ENCODE measurements around the gene PGM2.

- TF ChIP-seq SIN3A (IDR thresholded peaks at IDR 0.05; ENCODE audit: low read depth, low read length) (no peak), TCF3 (IDR thresholded peaks at IDR 0.05; ENCODE audit: borderline replicate concordance, insufficient read depth, low read depth, low read length) (no peak), CTCF (IDR thresholded peaks at IDR 0.05 in 2 of 3, conservative IDR thresholded peaks at IDR 0.05 in 1 of 3; ENCODE audit: control insufficient read depth in 2 of 3, extremely low read depth in 1 of 3, insufficient read depth in 1 of 3, low read depth in 3 of 3, low read length in 3 of 3) (no peak), NFIC (IDR thresholded peaks at IDR 0.05; ENCODE audit: low read depth, low read length) (no peak), CHD2 (IDR thresholded peaks at IDR 0.05; ENCODE audit: borderline replicate concordance, low read depth, low read length) (no peak), DPF2 (IDR thresholded peaks at IDR 0.05) (no peak), KDM1A (IDR thresholded peaks at IDR 0.05; ENCODE audit: borderline replicate concordance) (no peak), CREM (IDR thresholded peaks at IDR 0.05; ENCODE audit: low read depth) (no peak), SUZ12 (IDR thresholded peaks at IDR 0.05; ENCODE audit: unreplicated experiment) (no peak), CEBPB (IDR thresholded peaks at IDR 0.05; ENCODE audit: borderline replicate concordance in 1 of 2, low read depth in 2 of 2, low read length in 2 of 2) (no peak), HDAC2 (IDR thresholded peaks at IDR 0.05) (no peak)
Measured at GRCh38 chr4:37818752-37819151, 7.7 kb upstream of the PGM2 start.
